RPMI8226 (cell line): ENCODE data around the gene RABEP1.
"Not testable (repeated sequence)": the region's sequence is repeated elsewhere in the genome, so short reads cannot be mapped to it uniquely, and the experiment has no call there.

Experiments
- DNase-seq: peaks from one replicate; pipeline ENCODE4 v3.0.0-alpha.2; 2015

Gene RABEP1

GRCh38 chr17:5424909-5425308 is 142.8 kb downstream of the RABEP1 start:
- DNase-seq: no peak

- DNase-seq: no peak
These were observed 143.7 kb downstream of the RABEP1 start for GRCh38 chr17:5425826-5426225.

GRCh38 chr17:5429191-5429887 is 147.3 kb downstream of the RABEP1 start:
- no peak for DNase-seq

GRCh38 chr17:5430413-5430999 is 148.4 kb downstream of the RABEP1 start:
- no peak for DNase-seq

- not testable (repeated sequence) for DNase-seq
These were observed 149.2 kb downstream of the RABEP1 start for GRCh38 chr17:5431234-5431633.

GRCh38 chr17:5431949-5432556 is 150.0 kb downstream of the RABEP1 start:
- DNase-seq: no peak

GRCh38 chr17:5434984-5435383 is 152.9 kb downstream of the RABEP1 start:
- no peak for DNase-seq
